ACHN (cell line): ENCODE measurements around the gene HSPA12A.

ENCODE experiments used
- DNase-seq: peaks from one replicate; pipeline ENCODE4 v3.0.0-alpha.2; 2015
- in situ Hi-C: cut with HindIII; loops from 2 replicates; pipeline ENCODE4 v1.10.0; 2017; ENCODE audit warnings: low sequenced_read_pairs, low pct_ligation_motif_present, low pct_unique_long_range_greater_than_20kb

The HSPA12A gene

GRCh38 chr10:116772909-116773705 lies 30.7 kb upstream of the HSPA12A start:
- in situ Hi-C loops: no loop called here

GRCh38 chr10:116771959-116772585 lies 29.7 kb upstream of the HSPA12A start:
- in situ Hi-C loops: no loop called here
- DNase-seq: no peak

More at GRCh38 chr10:116772909-116773705, 30.7 kb upstream of the HSPA12A start:
- DNase-seq: no peak

GRCh38 chr10:116771101-116771958 lies 29.0 kb upstream of the HSPA12A start:
- in situ Hi-C loops: no loop called here

GRCh38 chr10:116770281-116770680 lies 27.9 kb upstream of the HSPA12A start:
- DNase-seq: no peak
- in situ Hi-C loops: no loop called here

More at GRCh38 chr10:116771101-116771958, 29.0 kb upstream of the HSPA12A start:
- DNase-seq: peak; percentile 71

- DNase-seq: no peak
- in situ Hi-C loops: no loop called here
Measured at GRCh38 chr10:116769791-116770190, 27.4 kb upstream of the HSPA12A start.

- no peak for DNase-seq
- in situ Hi-C loops: no loop called here
Measured at GRCh38 chr10:116769368-116769767, 27.0 kb upstream of the HSPA12A start.

GRCh38 chr10:116768786-116769185 lies 26.4 kb upstream of the HSPA12A start:
- in situ Hi-C loops: no loop called here
- DNase-seq: no peak

- peak; percentile 49 for DNase-seq
- in situ Hi-C loops: no loop called here
Measured at GRCh38 chr10:116766837-116767634, 24.7 kb upstream of the HSPA12A start.

- DNase-seq: peak; percentile 96
- in situ Hi-C loops: no loop called here
Measured at GRCh38 chr10:116766241-116766827, 24.0 kb upstream of the HSPA12A start.

- peak; percentile 76 for DNase-seq
- in situ Hi-C loops: no loop called here
Measured at GRCh38 chr10:116765648-116766081, 23.3 kb upstream of the HSPA12A start.

GRCh38 chr10:116764979-116765378 lies 22.6 kb upstream of the HSPA12A start:
- DNase-seq: no peak
- in situ Hi-C loops: no loop called here

GRCh38 chr10:116763440-116763839 lies 21.1 kb upstream of the HSPA12A start:
- in situ Hi-C loops: no loop called here
- no peak for DNase-seq

GRCh38 chr10:116761883-116762282 lies 19.5 kb upstream of the HSPA12A start:
- in situ Hi-C loops: no loop called here
- DNase-seq: no peak

GRCh38 chr10:116760919-116761318 lies 18.6 kb upstream of the HSPA12A start:
- in situ Hi-C loops: no loop called here
- no peak for DNase-seq

- in situ Hi-C loops: no loop called here
- no peak for DNase-seq
Measured at GRCh38 chr10:116757246-116757645, 14.9 kb upstream of the HSPA12A start.

- no peak for DNase-seq
- in situ Hi-C loops: no loop called here
Measured at GRCh38 chr10:116756277-116756676, 13.9 kb upstream of the HSPA12A start.

GRCh38 chr10:116753759-116754158 lies 11.4 kb upstream of the HSPA12A start:
- in situ Hi-C loops: no loop called here

More at GRCh38 chr10:116753759-116754158, 11.4 kb upstream of the HSPA12A start:
- peak; percentile 75 for DNase-seq
